Measurements from ENCODE around the gene KRCC1. TPM values are rescaled to one million over a fixed set of nuclear protein-coding genes. Genes with fewer than 3 reads are reported as not detected.

Gene KRCC1
- total RNA-seq, 1 donor from 2014 or later = 18.7 TPM

DNA sequence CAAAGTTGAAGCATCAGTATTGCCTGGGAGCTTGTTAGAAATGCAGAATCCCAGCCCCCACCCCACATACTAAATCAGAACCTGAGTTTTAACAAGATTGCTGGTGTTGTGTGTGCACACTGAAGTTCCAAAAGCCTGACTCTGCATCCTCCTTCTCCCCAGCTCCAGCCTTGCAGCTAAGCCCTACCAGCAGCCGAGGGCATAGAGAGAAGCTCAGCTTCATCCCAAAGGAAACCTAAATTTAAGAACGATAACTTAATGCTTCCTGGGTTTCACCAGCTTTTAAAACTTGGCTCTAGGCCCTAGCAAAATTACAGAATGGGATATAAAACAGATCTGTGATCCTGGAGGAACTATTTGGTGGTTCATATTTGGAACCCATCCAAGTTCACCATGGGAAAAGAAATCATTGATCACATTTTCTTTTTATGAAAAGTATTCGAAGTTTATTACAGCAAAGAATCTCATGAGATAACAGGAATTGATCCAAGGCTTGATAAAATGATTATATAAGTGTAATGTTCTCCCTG, 23.1 kb upstream of the KRCC1 start:
- no peak for DNase-seq (ENCODE audit: low spot score)

DNA sequence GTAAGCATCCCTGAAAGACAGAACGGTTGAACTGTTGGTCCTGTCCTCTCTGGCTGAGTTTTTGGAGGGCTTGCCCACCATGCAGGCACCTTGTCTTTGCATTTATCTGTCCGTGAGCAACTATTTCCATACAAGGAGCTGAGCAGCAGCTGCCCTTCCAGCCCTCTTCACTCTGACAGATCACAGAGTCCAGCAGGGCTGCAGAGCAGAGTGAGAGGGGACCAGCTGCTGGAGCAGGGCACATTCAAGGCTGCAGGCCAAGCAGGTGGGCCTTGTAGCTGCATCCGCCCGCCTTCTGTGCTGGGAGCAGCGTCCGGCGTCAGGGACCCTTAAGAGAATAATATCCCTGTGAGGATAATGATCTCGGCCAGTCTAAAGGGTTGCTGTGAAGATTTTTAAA, 21.5 kb upstream of the KRCC1 start:
- DNase-seq (ENCODE audit: low spot score) = no peak

DNA sequence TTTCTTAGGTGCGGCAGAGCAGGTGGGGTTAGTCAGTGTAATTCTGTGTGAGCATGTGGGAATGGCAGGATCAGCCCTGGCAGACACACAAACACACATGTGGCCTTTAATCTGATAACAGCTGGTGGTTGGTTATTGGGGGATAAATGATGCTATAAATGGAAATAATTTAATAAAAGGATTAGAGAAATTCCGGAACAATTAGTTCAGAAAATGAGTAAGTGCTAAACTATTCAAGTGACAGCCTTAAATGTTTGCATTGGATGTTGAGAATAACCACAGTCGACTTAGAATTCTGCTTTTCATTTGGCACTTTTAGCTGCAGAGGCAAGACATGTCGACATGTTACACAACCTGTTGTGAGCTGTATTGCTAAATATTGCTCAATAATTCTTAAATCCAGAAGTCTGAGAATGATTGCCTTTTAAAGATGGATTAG, 19.3 kb upstream of the KRCC1 start:
- no peak for DNase-seq (ENCODE audit: low spot score)

DNA sequence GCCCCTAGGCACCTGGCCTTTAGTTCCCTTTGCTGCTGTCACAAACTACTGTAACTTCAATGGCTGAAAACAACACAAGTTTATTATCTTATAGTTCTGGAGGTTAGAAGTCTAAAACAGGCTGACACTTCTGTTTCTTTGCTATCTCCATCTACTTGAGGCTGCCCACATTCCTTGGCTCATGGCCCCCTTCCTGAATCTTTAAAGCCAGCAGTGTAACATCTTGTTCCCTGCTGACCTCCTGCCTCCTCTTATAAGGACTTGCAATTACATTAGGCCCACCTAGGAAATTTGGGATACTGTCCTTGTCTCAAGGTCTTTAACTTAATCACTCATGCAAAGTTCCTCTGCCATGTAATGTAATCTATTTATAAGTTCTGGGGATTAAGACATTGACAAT, 18.6 kb upstream of the KRCC1 start:
- no peak for DNase-seq (ENCODE audit: low spot score)

DNA sequence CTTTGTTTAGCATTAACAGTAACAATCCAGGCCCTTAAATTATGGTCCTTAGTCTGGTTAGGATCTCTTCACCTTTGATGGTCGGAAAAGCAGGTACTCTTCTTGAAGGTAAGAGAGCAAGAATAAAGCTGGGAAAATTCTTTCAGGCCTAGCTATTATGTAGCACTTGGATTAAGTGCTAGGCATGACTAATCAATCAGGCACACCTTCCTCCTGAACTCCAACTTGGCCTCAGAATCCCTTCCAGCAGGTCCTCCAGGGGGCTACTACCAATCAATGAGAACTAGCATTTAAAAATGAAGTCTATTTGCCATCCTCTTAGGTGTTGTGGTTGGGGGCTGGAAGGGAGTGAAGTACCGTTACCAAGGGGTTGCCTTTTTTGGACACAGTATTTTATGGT, 15.8 kb upstream of the KRCC1 start:
- DNase-seq (ENCODE audit: low spot score) = no peak

DNA sequence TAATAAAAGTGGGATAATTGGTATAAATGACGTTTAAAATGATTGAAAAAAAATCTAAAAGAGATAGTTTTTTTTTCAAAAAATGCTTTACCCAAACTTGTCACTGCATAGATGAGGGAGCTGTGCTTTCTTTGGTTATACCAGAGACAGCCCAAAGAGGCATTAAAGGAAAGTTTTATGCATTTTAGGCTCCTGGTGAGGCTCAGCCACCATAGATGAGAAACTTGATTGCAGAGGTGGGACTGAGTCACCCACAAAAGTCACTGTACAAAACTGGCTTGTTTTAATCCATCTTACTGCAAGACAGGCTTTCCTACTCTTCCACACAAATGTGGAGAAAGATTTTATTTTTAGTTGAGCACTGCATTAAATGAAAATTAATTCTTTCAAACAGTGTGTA, 14.5 kb upstream of the KRCC1 start:
- no peak for DNase-seq (ENCODE audit: low spot score)

DNA sequence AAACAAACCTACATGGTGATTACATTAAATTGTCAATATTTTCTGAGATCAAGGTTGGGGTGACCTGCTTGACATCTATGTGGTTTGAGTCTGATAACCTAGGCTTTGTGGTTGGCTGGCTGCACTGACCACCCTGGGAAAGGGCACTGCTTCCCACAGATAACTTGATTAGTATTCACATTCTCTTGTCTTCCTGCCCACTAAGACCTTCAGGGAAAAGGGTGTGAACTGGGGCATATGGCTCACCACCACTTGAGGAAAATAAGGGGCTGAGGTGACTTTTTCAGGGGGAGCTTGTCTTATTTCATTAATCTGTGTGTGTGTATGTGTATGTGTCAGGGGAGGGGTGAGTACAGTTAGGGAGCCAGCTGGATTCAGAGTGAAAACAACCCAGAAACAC, 13.5 kb upstream of the KRCC1 start:
- no peak for DNase-seq (ENCODE audit: low spot score)

DNA sequence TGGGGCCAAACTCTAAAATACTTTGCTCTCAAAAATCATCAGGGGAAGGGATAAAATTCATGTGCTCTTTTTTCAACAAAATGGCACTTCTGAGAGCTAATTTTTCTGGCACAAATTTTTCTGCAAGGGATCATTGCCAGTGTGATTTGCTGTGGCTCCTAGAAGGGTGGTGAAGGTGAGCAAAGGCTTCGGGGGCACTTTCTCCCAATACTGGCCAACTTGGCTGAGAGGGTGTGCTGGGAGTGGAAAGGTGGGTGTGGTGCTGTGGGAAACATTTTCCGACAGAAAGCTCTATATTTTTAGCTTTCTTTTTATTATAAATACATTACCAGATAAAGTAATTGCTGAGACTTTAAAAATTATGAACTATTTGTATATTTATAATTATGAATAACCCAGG, 12.5 kb upstream of the KRCC1 start:
- DNase-seq (ENCODE audit: low spot score) = no peak

DNA sequence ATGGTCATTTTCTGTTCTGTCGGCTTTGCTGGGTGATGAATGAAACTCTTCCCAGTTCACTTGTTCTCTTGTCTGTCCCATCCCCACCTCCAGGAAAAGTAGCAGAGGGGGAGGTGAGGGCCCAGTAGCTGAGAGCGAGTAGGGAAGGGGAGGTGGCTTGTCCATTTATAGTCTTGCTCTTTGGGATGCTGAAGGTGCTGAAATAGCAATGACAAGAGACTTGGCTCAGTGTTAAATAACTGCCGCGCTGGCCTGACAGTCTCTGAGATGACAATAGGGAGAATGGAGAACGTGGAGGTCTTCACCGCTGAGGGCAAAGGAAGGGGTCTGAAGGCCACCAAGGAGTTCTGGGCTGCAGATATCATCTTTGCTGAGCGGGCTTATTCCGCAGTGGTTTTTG, 12.0 kb upstream of the KRCC1 start, which contains the start of gene SMYD1:
SMYD1 (plus strand) TSS at position 228 of the 400 bp plus-strand sequence; CDS start at position 268, 40 bp downstream.
- DNase-seq (ENCODE audit: low spot score) = no peak

DNA sequence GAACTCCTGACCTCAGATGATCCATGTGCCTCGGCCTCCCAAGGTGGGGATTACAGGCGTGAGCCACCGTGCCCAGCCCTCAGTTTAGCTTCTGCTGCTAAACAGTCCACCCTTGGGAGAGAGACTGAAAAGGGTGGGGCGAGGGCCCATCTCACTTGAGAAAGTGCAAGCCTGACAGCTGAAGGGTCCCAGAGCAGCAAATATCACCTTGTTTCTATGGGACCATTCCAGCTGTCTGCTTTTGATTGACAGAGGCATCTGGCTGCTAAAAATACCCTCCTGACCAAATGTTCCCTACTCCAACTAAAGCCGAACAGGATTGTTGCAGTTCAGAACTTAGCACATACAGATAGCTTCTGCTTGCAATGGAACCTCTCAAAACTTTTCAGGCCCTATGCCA, 11.6 kb upstream of the KRCC1 start:
- DNase-seq (ENCODE audit: low spot score) = no peak

DNA sequence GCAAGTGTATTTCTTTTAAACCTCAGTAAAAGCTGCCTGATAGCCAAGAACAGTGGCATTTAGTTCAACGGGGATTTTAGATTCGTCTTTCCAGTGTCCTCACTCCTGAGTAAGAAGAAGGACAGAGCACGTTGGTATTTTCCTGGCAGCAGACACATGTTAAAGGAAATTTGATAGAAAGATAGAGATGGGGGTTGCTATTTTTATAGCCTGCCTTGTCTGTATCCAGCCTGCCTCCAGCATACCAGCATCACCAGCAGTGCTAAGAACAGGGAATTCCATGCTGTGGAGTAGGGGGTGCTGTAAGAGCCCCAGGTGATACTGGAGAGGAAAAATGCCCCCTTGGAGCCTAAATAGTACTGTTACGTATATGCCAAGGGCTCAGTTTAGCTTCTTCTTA, 11.0 kb upstream of the KRCC1 start:
- no peak for DNase-seq (ENCODE audit: low spot score)

DNA sequence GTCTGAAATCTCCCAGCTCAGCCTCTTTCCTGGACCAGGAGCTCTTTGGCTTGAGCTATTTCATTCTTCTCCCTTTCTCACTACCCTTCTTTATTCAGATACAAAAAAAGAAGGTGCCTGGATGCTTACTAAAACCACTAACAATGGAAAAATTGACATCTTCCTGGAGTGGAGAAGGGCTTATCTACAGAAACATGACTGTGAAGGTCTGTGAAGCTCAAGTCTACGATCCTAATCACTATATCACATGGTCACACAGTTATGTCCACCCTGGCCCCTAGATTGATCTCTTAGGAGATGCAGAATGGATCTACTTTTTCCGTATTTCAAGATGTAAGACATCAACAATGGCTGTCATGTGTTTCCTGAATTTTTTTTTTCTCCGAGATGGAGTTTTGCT, 5.7 kb upstream of the KRCC1 start:
- no peak for DNase-seq (ENCODE audit: low spot score)

DNA sequence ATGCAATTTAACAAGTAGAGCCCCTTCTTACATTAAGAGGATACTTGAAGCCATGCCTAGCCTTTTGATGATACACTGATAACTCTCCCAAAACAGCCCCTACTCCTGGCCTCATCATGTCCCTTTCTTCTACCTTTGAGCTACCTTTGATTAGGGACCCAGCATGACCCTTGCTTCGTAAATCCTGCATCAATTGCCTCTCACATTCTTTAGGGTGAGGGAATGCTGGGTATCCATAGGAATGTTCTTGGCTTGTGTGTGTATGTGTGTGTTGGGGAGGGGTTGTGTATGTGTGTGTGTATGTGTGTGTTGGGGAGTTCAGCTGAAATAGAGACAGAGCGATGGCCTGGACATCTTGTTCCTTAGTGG, 5.3 kb upstream of the KRCC1 start:
- DNase-seq (ENCODE audit: low spot score) = no peak

DNA sequence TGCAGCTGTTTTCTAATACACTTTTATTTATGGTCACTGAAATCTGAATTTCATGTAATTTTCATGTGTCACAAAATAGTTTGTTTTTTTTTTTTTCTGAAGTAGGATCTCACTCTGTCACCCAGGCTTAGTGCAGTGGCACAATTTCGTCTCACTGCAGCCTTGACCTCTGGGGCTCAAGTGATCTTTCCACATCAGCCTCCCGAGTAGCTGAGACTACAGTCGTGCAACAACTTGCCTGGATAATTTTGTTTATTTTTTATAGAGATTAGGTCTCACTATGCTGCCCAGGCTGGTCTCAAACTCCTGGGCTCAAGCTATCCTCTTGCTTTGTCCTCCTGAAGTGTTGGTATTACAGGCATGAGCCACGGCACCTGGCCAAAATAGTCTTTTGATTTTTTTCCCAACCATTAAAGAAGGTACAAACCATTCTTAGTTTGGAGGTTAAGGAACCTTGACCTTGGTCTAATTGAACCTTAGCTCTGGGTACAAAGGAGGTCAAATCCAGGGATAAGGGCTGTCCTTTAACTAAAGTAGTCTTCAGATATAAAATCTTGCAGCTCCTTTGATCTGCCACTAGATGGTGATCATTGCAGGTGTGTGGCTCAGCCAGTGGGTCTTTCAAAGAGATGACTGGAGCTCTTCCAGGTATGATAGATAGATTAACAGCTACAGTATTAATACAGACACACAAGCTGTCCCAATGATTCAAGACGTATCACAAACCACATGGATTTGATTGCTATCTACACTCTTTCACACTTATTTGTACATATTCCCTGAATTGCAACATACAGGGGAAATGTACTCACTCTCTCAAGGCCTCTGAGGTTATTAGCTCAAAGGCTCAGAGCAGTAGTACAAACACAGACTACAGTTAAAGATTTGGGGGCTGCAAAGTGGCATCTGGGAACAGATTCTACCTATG, 4.7 kb upstream of the KRCC1 start:
- DNase-seq (ENCODE audit: low spot score) = no peak

DNA sequence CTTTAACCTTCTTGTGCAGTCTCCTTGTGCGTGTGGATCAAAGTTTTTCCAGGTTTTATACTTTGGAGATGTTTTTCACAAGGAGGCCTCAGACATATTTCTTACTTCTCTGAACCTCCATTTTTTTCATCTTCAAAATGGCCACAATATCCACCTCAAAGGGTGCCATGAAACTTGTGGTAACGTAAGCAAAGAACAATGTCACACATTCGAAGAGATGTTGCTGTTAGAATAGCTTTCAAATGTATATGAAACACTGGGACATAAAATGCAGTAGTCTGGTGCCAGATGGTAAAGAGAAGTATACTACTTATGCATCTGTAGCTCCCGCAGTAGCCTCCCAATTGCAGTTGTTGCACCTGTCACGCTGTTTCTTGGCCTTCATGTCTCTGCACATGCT, 2.6 kb upstream of the KRCC1 start:
- DNase-seq (ENCODE audit: low spot score) = no peak

DNA sequence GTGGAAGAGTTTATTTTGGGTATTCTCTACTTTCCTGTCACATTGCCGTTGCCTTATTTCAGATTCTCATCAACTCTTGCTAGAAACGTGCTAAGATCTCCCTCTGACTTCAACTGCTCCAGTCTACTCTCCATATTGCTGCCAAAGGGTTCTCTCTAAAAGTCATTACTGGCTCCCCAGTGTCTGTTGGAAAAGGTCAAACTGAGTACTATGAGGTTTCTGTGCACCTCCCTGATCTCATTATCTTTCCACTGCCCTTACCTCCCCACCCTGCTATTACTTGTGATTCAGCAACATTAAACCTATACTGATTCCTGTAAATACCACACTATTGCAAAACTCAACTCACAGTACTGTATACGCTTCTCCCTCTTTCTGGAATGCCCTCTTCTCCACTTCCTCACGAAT, 1.9 kb upstream of the KRCC1 start:
- DNase-seq (ENCODE audit: low spot score) = no peak

DNA sequence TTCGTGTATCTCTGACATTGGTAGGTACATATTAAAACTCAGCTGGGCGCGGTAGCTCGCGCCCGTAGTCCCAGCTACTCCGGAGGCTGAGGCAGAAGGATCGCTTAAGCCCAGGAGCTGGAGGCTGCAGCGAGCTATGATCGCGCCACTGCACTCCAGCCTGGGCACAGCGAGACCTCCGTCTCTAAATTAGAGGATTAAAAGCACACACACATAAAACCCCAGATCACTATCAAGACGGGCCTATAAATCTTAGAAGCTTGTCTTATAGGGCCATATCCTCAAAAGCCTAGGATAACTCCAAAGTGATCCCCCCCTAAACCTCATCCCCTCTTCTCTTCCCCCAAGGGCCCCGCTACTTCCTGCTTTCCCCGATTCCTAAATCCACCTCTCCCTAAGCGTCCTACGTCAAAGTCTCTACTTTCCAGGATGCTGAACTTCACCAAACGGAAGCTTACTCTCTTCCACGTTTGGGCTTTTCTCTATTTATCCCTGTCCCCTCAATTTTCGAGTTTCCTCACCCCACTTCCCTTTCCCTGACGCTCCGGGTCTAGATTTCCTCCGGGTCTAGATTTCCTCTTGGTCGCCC, 707 bp downstream of the KRCC1 start:
- no peak for DNase-seq (ENCODE audit: low spot score)

DNA sequence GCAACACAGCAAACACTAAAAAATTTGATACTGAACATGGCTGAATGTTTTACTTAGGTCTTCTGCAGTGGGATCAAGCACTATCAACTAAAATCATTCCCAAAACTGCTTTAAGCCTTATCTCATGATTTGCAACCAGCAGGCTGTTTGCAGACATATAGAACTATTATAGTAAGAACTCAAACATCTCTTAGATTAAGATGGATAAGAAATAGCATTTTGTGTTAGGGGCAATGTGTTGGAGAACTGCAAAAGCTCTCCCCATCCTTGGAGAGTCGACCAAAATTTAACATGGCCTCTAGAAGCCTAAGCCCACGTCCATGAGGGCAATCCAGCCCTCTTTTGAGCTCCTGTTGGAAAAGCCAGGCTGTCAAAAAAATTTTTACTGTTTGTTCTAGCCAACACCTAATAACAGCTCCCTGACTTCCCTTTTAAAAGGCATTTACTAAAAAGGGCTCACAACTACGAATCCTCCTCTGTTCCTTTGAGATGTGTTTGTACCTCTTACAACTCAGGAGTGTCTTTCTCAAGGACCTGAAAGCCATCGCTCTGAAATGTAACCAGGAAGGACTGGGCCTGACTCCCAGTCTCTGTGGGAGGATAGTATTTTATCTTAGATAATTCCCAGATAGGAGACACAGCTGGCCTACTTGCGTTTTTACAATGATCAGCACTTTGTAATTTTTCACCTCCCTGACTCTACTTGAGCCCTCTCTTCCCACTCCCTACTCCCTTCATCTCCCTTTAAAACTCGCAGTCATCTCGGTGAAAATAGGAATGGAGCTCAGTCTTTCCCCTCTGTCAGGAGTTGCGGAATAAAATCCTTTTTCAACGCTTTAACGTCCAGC, 1.4 kb downstream of the KRCC1 start:
- no peak for DNase-seq (ENCODE audit: low spot score)

DNA sequence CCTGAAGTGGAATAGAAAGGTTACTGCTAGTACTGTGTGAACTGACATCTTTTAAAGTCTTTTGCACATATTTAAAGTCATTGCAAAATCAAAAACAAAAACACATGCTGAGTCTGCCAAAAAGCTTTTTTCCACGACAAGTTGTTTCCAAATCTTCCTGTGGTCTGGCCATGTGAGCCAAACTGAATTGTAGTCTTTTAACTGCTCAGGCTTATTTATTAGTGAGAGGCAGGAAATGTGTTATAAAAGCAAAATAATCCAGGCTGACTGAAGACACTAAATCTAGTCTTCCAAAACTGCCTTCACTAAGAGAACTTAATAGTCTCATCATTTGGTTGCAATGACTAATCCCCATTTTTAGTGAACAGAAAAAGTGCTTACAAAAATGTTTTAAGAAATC, 2.3 kb downstream of the KRCC1 start:
- DNase-seq (ENCODE audit: low spot score) = no peak

DNA sequence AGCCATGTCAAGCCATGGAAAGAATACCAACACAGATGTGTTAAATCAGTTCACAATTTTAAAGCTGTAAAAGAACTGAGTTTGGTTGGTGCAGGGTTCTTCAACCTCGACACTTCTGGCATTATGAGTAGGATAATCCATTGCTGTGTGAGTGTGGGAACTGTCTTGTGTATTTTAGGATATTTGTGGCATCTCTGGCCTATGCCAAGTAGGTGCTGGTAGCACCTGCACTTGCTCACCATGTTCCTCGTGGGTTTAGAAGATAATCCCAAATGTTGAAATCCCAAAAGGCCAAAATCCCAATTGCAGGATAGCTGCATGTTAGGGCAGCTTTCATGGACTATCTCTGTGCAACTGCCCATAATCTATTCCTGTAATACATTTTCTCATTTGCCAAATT, 3.8 kb downstream of the KRCC1 start:
- DNase-seq (ENCODE audit: low spot score) = no peak

DNA sequence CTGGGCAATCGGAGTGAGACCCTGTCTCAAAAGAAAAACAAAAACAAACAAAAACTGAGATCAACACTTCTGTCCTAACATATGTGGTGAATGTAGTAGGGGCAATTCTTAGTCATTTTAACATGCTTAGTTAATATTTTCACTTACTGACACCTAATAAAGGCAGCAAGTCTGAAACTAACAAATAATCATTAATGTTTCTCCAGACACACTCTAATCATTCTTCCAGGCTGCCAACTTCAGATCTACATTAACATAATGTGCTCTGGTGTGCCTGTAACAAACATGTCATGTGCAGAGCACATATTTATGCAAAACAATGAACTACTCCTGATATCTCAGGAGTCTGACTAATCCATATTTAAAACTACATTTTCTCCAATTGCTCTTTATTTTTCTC, 6.0 kb downstream of the KRCC1 start:
- DNase-seq (ENCODE audit: low spot score) = no peak

DNA sequence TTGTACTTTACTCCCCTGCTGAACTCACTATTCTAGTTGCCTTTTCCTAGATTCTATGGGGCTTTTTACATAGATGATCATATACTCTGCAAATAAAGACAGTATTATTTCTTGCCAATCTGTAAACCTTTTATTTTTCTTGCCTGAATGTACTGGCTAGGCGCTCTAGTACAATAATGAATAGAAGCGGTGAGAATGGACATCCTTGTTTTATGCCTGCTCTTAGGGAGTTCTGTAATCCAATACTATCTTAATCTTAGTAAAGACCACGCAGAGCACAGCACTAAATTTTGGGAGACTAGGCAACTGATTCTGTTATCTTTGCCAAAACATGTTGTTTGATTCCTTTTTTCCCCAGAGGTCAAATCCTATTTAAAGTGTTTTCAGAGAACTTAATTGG, 7.0 kb downstream of the KRCC1 start:
- DNase-seq (ENCODE audit: low spot score) = no peak

Measured in mesenteric fat pad (tissue), 1 donor.